ENCODE measurements around the gene RMND5B.
"Not testable (repeated sequence)": the region's sequence is repeated elsewhere in the genome, so short reads cannot be mapped to it uniquely, and the experiment has no call there.

RMND5B gene

GRCh38 chr5:178086266-178086665, 44.5 kb upstream of the RMND5B start:
- Histone ChIP-seq H3K36me3 (ENCODE audit: insufficient read depth) (no peaks in the 10 kb centered on the region), H4K20me1 (ENCODE audit: insufficient read depth) (no peaks in the 10 kb centered on the region), H3K4me1 (ENCODE audit: low read depth, poor library complexity, severe bottlenecking) (no peaks in the 10 kb centered on the region), H3K27ac (no peak overlapping the region), H3K79me2 (ENCODE audit: insufficient read depth, low read depth) (no peaks in the 10 kb centered on the region), H3K27me3 (ENCODE audit: insufficient read depth, low read depth) (no peaks in the 10 kb centered on the region), H3K4me3 (IDR thresholded peaks at IDR 0.05; ENCODE audit: insufficient read depth, low read depth, low read length) (no peak overlapping the region), H3K9ac (no peak overlapping the region), H3K4me2 (no peak overlapping the region), H2AFZ (ENCODE audit: low read depth) (no peak overlapping the region)
- TF ChIP-seq CTCF (conservative IDR thresholded peaks at IDR 0.05; ENCODE audit: low read depth, low read length), result no peak

DNA sequence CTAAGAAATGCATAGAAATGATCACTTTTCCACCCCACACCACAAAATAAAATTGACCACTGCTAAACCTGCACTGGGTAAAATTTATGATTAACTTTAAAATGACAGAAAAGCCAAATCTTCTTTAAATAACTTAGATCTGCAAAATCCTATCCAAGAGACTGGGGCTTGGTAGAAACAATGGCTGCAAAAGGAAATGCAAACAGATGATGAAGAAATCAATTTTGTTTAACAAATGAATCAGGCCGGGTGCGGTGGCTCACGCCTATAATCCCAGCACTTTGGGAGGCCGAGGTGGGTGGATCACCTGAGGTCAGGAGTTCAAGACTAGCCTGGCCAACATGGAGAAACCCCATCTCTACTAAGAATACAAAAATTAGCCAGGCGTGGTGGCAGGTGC, 43.6 kb upstream of the RMND5B start:
- not testable (repeated sequence) for H3K4me1 ChIP-seq (ENCODE audit: low read depth, poor library complexity, severe bottlenecking); H2AFZ ChIP-seq (ENCODE audit: low read depth); H3K4me2 ChIP-seq; H4K20me1 ChIP-seq (ENCODE audit: insufficient read depth); H3K27ac ChIP-seq; H3K9ac ChIP-seq; H3K36me3 ChIP-seq (ENCODE audit: insufficient read depth); H3K4me3 ChIP-seq (IDR thresholded peaks at IDR 0.05; ENCODE audit: insufficient read depth, low read depth, low read length); H3K27me3 ChIP-seq (ENCODE audit: insufficient read depth, low read depth); H3K79me2 ChIP-seq (ENCODE audit: insufficient read depth, low read depth)

DNA sequence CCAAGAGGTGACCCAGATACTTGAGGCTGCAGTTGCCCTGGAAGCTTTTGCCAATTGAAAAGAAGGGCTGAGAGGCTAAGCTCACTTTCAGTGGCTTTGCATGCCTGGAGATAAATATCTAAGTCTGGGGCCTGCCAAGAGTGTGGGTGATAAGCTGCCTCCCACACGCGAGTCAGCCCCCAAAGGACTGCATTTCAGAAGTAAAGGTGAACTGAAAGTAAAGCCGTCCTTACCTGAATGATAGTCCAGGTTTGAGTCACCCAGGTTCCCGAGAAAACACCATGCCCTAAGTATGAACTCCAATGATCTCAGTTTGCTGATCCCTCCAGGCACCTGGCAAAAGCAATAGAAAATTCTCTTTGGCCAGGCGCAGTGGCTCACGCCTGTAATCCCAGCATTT, 40.0 kb upstream of the RMND5B start:
- H3K4me3 ChIP-seq (IDR thresholded peaks at IDR 0.05; ENCODE audit: insufficient read depth, low read depth, low read length), result no peak overlapping the region
- no peaks in the 10 kb centered on the region for H3K79me2 ChIP-seq (ENCODE audit: insufficient read depth, low read depth)
- H3K27ac ChIP-seq, result no peak overlapping the region
- H3K9ac ChIP-seq, result no peak overlapping the region
- H3K27me3 ChIP-seq (ENCODE audit: insufficient read depth, low read depth), result no peaks in the 10 kb centered on the region
- no peak overlapping the region for H2AFZ ChIP-seq (ENCODE audit: low read depth)
- no peaks in the 10 kb centered on the region for H3K36me3 ChIP-seq (ENCODE audit: insufficient read depth)
- no peak for TF ChIP-seq CTCF (conservative IDR thresholded peaks at IDR 0.05; ENCODE audit: low read depth, low read length)
- H3K4me1 ChIP-seq (ENCODE audit: low read depth, poor library complexity, severe bottlenecking), result no peaks in the 10 kb centered on the region
- no peak overlapping the region for H3K4me2 ChIP-seq
- no peaks in the 10 kb centered on the region for H4K20me1 ChIP-seq (ENCODE audit: insufficient read depth)

- Histone ChIP-seq H3K36me3 (ENCODE audit: insufficient read depth) (no peaks in the 10 kb centered on the region), H3K9ac (no peak overlapping the region), H3K4me3 (IDR thresholded peaks at IDR 0.05; ENCODE audit: insufficient read depth, low read depth, low read length) (no peak overlapping the region), H3K27me3 (ENCODE audit: insufficient read depth, low read depth) (no peaks in the 10 kb centered on the region), H4K20me1 (ENCODE audit: insufficient read depth) (no peaks in the 10 kb centered on the region), H2AFZ (ENCODE audit: low read depth) (no peak overlapping the region), H3K4me1 (ENCODE audit: low read depth, poor library complexity, severe bottlenecking) (no peaks in the 10 kb centered on the region), H3K27ac (no peak overlapping the region), H3K4me2 (no peak overlapping the region), H3K79me2 (ENCODE audit: insufficient read depth, low read depth) (no peaks in the 10 kb centered on the region)
- no peak for TF ChIP-seq CTCF (conservative IDR thresholded peaks at IDR 0.05; ENCODE audit: low read depth, low read length)
Measured at GRCh38 chr5:178093134-178093533, 37.7 kb upstream of the RMND5B start.

DNA sequence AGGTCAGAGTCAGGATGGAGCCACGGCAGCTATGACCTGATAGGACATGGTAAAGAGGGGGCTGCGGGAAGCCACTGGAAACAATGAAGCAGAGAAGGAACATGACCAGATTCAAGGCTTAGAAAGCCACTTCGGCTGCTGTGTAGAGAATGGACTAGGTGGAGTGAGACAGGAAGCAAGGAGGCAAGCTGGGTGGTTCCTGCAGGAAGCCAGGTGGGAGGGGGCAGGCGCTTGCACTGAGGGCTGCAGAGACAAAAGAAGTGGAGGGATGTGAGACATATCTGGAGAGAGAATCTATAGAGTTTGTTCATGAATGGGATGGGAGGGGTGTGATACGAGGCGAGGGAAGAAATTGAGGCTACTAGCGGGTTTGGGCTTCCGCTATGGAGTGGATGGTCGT, 36.5 kb upstream of the RMND5B start:
- H3K27me3 ChIP-seq (ENCODE audit: insufficient read depth, low read depth), result no peaks in the 10 kb centered on the region
- H3K27ac ChIP-seq, result no peak overlapping the region
- no peaks in the 10 kb centered on the region for H3K79me2 ChIP-seq (ENCODE audit: insufficient read depth, low read depth)
- TF ChIP-seq CTCF (conservative IDR thresholded peaks at IDR 0.05; ENCODE audit: low read depth, low read length), result no peak
- no peaks in the 10 kb centered on the region for H4K20me1 ChIP-seq (ENCODE audit: insufficient read depth)
- no peaks in the 10 kb centered on the region for H3K4me1 ChIP-seq (ENCODE audit: low read depth, poor library complexity, severe bottlenecking)
- H3K9ac ChIP-seq, result no peak overlapping the region
- H2AFZ ChIP-seq (ENCODE audit: low read depth), result no peak overlapping the region
- H3K4me3 ChIP-seq (IDR thresholded peaks at IDR 0.05; ENCODE audit: insufficient read depth, low read depth, low read length), result no peak overlapping the region
- H3K4me2 ChIP-seq, result no peak overlapping the region
- no peaks in the 10 kb centered on the region for H3K36me3 ChIP-seq (ENCODE audit: insufficient read depth)

Data from KMS-11 (cell line).